HG03565 (cell line): ENCODE results near the gene IL1RAPL2.

Source experiments
- ATAC-seq: cut with Tn5 transposase; IDR thresholded peaks from one replicate; pipeline ENCODE4 v1.9.1; 2021; ENCODE audit warnings: mild to moderate bottlenecking, moderate library complexity; ENCODE audit not compliant: unreplicated experiment

Gene IL1RAPL2

GRCh38 chrX:105260291-105261043 lies 694.5 kb downstream of the IL1RAPL2 start:
- no peak for ATAC-seq

- no peak for ATAC-seq
Measured at GRCh38 chrX:105263171-105263570, 697.2 kb downstream of the IL1RAPL2 start.

GRCh38 chrX:105263801-105264200 lies 697.8 kb downstream of the IL1RAPL2 start:
- ATAC-seq, result no peak

GRCh38 chrX:105265093-105265492 lies 699.1 kb downstream of the IL1RAPL2 start:
- no peak for ATAC-seq

GRCh38 chrX:105266456-105266855 lies 700.5 kb downstream of the IL1RAPL2 start:
- no peak for ATAC-seq

- ATAC-seq, result no peak
Measured at GRCh38 chrX:105267167-105267566, 701.2 kb downstream of the IL1RAPL2 start.

- no peak for ATAC-seq
Measured at GRCh38 chrX:105269386-105269785, 703.4 kb downstream of the IL1RAPL2 start.

GRCh38 chrX:105273326-105273725 lies 707.3 kb downstream of the IL1RAPL2 start:
- no peak for ATAC-seq

- ATAC-seq, result no peak
Measured at GRCh38 chrX:105274091-105274490, 708.1 kb downstream of the IL1RAPL2 start.

GRCh38 chrX:105277132-105277531 lies 711.1 kb downstream of the IL1RAPL2 start:
- ATAC-seq, result no peak

- ATAC-seq, result no peak
Measured at GRCh38 chrX:105282077-105282476, 716.1 kb downstream of the IL1RAPL2 start.

GRCh38 chrX:105297041-105297440 lies 731.0 kb downstream of the IL1RAPL2 start:
- ATAC-seq, result no peak

GRCh38 chrX:105299286-105299685 lies 733.3 kb downstream of the IL1RAPL2 start:
- no peak for ATAC-seq

- ATAC-seq, result no peak
Measured at GRCh38 chrX:105302246-105302645, 736.2 kb downstream of the IL1RAPL2 start.

GRCh38 chrX:105307762-105308161 lies 741.8 kb downstream of the IL1RAPL2 start:
- ATAC-seq, result no peak

- no peak for ATAC-seq
Measured at GRCh38 chrX:105313596-105313995, 747.6 kb downstream of the IL1RAPL2 start.

- no peak for ATAC-seq
Measured at GRCh38 chrX:105314458-105314857, 748.5 kb downstream of the IL1RAPL2 start.

- no peak for ATAC-seq
Measured at GRCh38 chrX:105315248-105315647, 749.2 kb downstream of the IL1RAPL2 start.

- ATAC-seq, result no peak
Measured at GRCh38 chrX:105317117-105317516, 751.1 kb downstream of the IL1RAPL2 start.

GRCh38 chrX:105323928-105324327 lies 757.9 kb downstream of the IL1RAPL2 start:
- no peak for ATAC-seq

- no peak for ATAC-seq
Measured at GRCh38 chrX:105328773-105329172, 762.8 kb downstream of the IL1RAPL2 start.

- no peak for ATAC-seq
Measured at GRCh38 chrX:105331244-105331643, 765.2 kb downstream of the IL1RAPL2 start.

GRCh38 chrX:105347373-105347772 lies 781.4 kb downstream of the IL1RAPL2 start:
- ATAC-seq, result no peak
